Stimulated activated CD8-positive, alpha-beta memory T cell treated with anti-CD3 and anti-CD28 coated beads, Interleukin-15, amount 100 ng/mL, for 24 hours (primary cell): ENCODE results near the gene NPHP1.
A peak's percentile ranks its signal among the peaks of the same experiment; 100 is the strongest.
"Not testable (repeated sequence)": the region's sequence is repeated elsewhere in the genome, so short reads cannot be mapped to it uniquely, and the experiment has no call there.

Experiments
- DNase-seq: peaks from one replicate; pipeline ENCODE4 v3.0.0-alpha.2; 2020; ENCODE audit warnings: low read depth

The NPHP1 gene

GRCh38 chr2:110204408-110205385, at the start of gene NPHP1:
Gene NPHP1, minus strand, starts transcription at chr2:110205013. Its CDS starts 45 bp downstream, at chr2:110204968.
- peak; percentile 82 for DNase-seq

DNA sequence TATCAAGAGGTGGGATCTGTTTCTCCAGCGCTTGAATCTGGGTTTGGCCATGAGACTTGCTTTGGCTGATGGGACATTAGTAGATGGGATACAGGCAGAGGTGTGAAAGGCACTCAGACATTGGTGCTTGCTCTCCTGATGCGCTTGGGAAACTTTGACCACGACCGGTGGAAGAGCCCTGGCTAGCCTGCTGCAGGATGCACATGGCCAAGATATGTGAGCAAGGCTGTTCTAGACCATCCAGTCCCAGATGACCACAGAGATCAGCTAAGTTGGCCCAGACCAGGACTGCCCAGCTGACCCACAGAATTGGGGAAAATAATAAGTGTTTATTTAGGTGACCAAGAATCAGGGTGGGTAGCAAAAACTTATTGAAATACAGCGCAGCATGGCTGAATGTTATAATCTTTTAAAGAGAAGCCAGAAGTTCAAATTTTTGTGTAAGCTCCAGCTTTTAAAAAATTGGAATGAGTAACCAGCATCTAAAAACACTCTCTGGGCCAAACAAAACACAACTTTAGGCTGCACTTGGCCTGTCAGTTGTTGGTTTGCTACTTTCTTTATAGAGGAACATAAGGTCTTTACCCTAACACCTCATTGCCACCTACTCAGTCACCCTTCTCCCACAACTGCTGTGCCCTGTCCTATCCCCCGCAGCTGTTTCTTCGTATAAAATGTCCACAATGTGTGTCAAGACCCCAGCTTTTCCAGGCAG, 43.4 kb upstream of the NPHP1 start:
- not testable (repeated sequence) for DNase-seq

GRCh38 chr2:110245488-110246435, 40.9 kb upstream of the NPHP1 start:
- DNase-seq, result not testable (repeated sequence)

DNA sequence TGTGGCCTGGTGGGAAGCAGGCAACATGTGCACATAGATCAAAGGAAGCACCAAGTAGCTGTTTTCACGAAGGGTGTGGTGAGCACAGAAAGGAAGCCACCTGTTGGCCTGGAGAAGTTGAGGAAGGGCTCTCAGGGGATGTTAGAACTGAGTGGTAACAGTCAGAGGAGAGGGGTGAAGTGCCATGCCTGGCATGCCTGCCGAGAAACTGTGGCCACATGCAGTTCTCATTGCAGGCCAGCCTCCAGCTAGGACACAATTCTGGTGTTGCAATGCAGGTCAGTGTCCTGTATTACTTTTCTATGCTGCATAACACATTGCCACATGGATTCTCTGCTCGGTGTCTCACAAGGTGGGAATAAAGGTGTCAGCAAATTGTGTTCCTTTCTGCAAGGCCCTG, 38.5 kb upstream of the NPHP1 start:
- DNase-seq, result not testable (repeated sequence)

DNA sequence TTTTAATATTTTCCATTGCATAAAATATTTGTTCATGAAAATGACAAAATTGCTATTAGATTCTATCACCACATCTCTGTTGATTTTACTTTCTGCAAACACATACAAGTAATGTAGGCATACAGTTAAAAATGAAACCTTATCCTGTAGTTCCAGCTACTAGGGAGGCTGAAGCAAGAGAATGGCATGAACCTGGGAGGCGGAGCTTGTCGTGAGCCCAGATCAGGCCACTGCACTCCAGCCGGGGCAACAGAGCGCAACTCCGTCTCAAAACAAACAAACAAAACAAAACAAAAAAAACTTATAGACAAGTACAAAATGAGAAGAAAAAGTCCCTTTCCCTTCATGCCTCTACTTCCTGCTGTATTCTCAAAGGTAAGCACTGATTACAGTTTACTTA, 29.7 kb upstream of the NPHP1 start:
- DNase-seq, result not testable (repeated sequence)

DNA sequence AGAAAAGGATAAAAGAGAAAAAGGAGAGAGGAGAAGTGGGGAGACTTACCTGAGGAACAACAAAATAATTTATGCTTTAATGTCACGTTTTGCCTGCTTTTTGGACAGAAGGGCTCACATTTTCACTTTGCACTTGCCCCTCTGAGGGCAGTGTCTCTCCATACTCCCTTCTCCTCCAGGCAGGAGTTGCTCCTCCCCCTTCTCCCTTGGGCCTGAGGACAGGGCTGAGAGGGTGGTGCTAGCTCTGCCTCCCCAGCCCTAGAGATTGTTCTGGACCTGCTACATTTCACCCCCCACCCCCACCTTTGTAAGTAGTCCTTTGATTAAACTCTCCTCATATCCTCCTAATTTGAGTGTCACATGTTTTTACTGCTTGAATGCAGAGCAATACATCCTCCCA, 25.1 kb upstream of the NPHP1 start:
- DNase-seq, result not testable (repeated sequence)

GRCh38 chr2:110222626-110223025, 17.8 kb upstream of the NPHP1 start:
- not testable (repeated sequence) for DNase-seq

- no peak for DNase-seq
These were observed 17.1 kb upstream of the NPHP1 start for GRCh38 chr2:110221938-110222337.

GRCh38 chr2:110220190-110220564, 15.4 kb upstream of the NPHP1 start:
- no peak for DNase-seq

DNA sequence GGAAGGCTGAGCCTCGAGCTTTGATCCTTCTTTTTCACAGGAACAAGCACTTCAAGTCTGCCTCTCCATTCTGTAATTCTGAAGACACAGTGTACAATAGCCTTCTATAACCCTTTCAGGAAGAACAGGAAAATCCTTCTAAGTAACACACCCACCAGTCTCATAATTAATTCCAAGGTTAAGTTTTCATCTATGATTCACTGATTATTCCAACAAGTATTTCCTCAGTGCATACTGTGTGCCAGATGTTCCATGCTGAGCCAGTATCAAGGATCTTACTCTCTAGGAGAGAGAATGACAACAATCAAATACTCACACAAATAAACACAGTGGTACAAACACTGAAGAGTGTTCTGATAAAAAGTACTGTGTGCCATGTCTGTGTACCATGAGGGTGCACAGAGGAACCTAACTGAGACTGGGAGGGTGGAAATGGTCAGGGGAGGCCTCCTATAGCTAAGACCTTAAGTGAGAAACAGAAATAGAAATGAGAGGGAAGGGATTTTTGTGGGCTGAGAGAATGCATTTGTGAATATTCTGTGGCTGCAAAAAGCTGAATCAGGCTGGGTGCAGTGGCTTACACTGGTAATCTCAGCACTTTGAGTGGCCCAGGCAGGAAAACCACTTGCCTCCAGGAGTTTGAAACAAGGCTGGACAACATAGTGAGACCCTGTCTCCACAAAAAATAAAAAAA, 14.8 kb upstream of the NPHP1 start:
- DNase-seq, result no peak

GRCh38 chr2:110218889-110219288, 14.1 kb upstream of the NPHP1 start:
- DNase-seq, result not testable (repeated sequence)

DNA sequence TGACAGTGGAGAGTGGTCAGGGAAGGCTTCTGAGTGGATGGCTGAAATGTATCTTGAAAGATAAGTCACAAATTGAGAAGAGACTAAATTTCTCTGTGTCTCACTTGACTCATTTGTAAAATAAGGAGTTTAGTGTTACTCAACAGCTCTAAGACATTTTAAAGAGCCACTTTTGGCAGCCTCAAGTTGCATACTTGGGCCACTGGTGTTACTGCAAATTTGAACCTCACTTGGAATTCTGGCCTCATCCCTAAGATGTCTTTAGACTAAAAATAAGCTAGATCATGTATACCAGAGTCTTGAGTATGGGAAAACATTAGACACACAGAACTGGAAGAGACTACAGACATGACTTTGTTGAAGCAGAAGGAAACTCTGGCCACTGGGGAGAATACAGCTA, 12.0 kb upstream of the NPHP1 start:
- no peak for DNase-seq

GRCh38 chr2:110216199-110216598, 11.4 kb upstream of the NPHP1 start:
- DNase-seq, result no peak

- no peak for DNase-seq
These were observed 10.8 kb upstream of the NPHP1 start for GRCh38 chr2:110215566-110216158.

GRCh38 chr2:110215091-110215490, 10.3 kb upstream of the NPHP1 start:
- no peak for DNase-seq

- DNase-seq, result not testable (repeated sequence)
These were observed 8.7 kb upstream of the NPHP1 start for GRCh38 chr2:110213522-110213921.

DNA sequence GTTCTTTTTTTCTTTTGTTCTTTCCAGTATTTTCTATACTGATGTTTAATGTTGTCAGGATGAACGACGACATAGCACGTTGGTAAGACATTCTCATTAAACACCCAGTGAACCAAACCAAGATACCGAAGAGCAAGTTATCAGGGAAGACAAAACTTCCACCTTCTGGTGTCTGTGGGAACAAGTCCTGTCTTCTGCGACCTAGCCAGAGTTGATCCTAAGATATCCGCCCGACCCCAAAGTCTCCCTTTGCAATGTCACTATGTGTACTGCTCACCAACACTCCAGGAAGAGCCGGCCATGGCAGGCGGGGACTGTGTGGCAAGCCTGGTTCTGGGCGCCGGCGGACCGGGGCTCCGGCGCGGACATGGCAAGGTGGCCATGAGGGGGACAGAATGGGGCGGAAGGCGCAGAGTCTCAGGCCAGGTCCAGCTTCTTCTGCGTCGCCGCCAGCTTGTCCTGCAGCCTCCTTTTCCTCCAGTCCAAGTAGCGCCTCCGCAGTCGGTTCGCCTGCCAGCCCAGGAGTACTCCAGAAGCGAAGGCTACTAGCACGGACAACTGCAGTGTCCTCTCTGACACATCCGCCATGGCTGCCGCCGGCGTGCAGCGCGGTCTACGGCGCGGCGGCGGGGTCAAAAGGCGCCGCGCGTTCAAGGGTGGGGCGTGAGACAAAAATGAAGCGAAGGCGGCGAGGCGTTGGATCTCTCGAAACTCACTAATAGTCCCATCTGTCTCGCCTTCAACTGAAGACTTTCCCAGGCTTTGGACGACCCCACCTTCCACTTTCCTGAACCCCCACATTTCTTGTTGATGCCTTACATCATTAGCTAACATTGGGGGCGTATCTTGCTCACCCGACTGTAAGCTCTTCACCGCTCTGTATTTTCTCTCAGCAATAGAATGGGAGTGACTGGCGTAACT, 7.4 kb upstream of the NPHP1 start, which contains the start of gene MTLN:
TSS of gene MTLN (minus strand) at position 610 of the 921 bp plus-strand sequence. CDS start at position 588, 22 bp downstream.
- DNase-seq, result peak; percentile 21

DNA sequence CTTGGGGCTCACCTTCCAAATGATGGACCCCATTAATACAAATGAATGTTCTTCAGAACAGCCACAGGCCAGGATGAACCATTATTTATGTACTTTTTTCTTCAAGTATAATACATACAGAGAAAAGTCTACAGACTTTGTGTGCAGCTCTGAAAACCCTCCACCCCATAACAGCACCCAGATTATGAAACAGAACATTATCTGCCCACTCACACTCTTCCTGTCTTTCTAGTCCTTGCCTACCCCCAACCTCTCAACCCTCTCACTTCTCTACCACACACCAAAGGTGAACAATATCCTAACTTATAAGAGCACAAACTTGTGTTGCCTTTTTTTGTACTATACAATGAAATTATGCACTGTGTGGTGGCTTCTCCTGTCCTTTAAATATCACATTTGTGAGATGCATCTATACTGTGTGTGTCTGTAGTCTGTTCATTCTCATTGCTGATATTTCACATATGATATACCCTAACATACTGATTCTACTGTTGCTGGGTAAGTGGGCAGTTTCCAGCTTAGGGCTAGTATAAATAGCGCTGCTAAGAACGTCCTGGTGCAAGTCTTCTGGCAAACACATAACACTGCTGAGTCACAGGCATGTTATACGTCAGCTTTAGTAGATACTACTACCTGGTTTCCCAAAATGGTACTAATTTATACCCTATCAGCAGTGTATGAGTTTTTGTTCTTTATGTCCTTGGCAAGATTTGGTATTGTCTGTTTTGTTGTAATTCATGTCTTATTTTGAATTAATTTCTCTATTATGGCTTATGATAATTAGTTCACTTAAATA, 1.0 kb upstream of the NPHP1 start:
- DNase-seq, result no peak

DNA sequence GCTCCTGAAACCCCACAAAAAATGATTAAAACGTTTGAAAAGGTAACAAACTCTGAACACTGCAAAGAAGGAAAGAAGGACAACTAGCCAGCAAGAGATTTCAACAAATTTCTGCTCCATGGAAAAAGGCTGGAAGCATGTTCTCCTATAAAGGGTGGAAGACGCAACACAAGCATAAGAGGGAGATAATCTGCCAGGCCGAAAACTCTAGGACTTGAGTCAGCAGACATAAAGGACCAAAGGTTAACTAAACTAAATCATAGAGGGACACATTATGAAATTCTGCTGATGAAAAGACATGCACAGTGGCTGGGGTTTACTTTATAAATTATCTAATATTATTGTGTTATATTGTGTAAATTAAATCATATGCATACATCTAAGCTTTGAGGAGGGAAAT, 6.8 kb downstream of the NPHP1 start:
- no peak for DNase-seq
